Fibroblast of lung (primary cell): ENCODE results near the gene C10orf143. TPM values are rescaled to one million over a fixed set of nuclear protein-coding genes. Genes with fewer than 3 reads are reported as not detected.

Experiments used
- DNase-seq, 2 donors: peaks; one replicate each; pipeline versions ENCODE4 v3.0.0 to v3.0.0-alpha.2; 2010; ENCODE audit warnings: low read depth in 2 of 2
- H2AFZ ChIP-seq: 2 replicates; pipeline ENCODE4 v1.5.1; 2012; ENCODE audit warnings: low read length, control low read depth, inconsistent platforms
- H3K27ac ChIP-seq: 2 replicates; pipeline ENCODE4 v1.5.1; 2011; ENCODE audit warnings: low read length, control low read depth; ENCODE audit not compliant: insufficient read depth
- H3K27me3 ChIP-seq: 2 replicates; pipeline ENCODE4 v1.5.1; 2011; ENCODE audit warnings: mild to moderate bottlenecking, low read length; ENCODE audit not compliant: control insufficient read depth, insufficient read depth
- H3K36me3 ChIP-seq: 2 replicates; pipeline ENCODE4 v1.5.1; 2011; ENCODE audit warnings: low read length; ENCODE audit not compliant: control insufficient read depth, insufficient read depth
- H3K4me1 ChIP-seq: 2 replicates; pipeline ENCODE4 v1.5.1; 2011; ENCODE audit warnings: low read length; ENCODE audit not compliant: control insufficient read depth, insufficient read depth; ENCODE audit errors: extremely low read depth
- H3K4me2 ChIP-seq: 2 replicates; pipeline ENCODE4 v1.5.1; 2011; ENCODE audit warnings: low read length, control low read depth; ENCODE audit not compliant: insufficient read depth; ENCODE audit errors: extremely low read depth
- H3K4me3 ChIP-seq, 4 experiments: fragments of 200-600 bp in 1 of 4; sonication (generic) in 1 of 4; replicated peaks in 1 of 4; 2 replicates each; pipeline ENCODE4 v1.5.1; 2011 to 2016; ENCODE audit warnings: low read length in 4 of 4, low read depth in 3 of 4, mild to moderate bottlenecking in 3 of 4, control low read depth in 2 of 4, inconsistent platforms in 1 of 4, mixed read lengths in 1 of 4; ENCODE audit not compliant: insufficient read depth in 1 of 4; ENCODE audit errors: control extremely low read depth in 1 of 4
- H3K79me2 ChIP-seq: 2 replicates; pipeline ENCODE4 v1.5.1; 2012; ENCODE audit warnings: mild to moderate bottlenecking, low read length, inconsistent platforms; ENCODE audit not compliant: control insufficient read depth, insufficient read depth
- H3K9ac ChIP-seq: 2 replicates; pipeline ENCODE4 v1.5.1; 2011; ENCODE audit warnings: mild to moderate bottlenecking, low read length, control low read depth; ENCODE audit not compliant: insufficient read depth
- H3K9me3 ChIP-seq: 2 replicates; pipeline ENCODE4 v1.5.1; 2012; ENCODE audit warnings: low read depth, low read length; ENCODE audit not compliant: control insufficient read depth, insufficient read depth
- H4K20me1 ChIP-seq: 2 replicates; pipeline ENCODE4 v1.5.1; 2011; ENCODE audit warnings: low read length; ENCODE audit not compliant: control insufficient read depth, insufficient read depth; ENCODE audit errors: extremely low read depth
- CTCF ChIP-seq, 2 donors: IDR thresholded peaks in 1 of 2; conservative IDR thresholded peaks in 1 of 2; 1 replicate in 1 of 2; 2 replicates in 1 of 2; pipeline ENCODE4 v1.5.1; 2011 to 2012; ENCODE audit warnings: low read length in 2 of 2, control low read depth in 1 of 2, inconsistent platforms in 1 of 2, low read depth in 1 of 2, mild to moderate bottlenecking in 1 of 2
- EZH2 ChIP-seq: IDR thresholded peaks from 2 replicates; pipeline ENCODE4 v1.5.1; 2012; ENCODE audit warnings: low read length, control low read depth, mild to moderate bottlenecking; ENCODE audit errors: missing control alignments
- polyA plus RNA-seq, 2 donors: library from polyadenylated mRNA; depleted of rRNA in 1 of 2; stranded (reverse) in 1 of 2; unstranded in 1 of 2; fragments of >200 nt; gene quantifications; 2 replicates each; pipeline ENCODE4 v1.2.1, GENCODE V29; 2011 to 2012; ENCODE audit warnings: missing spikeins in 1 of 2
- total RNA-seq: library from RNA; depleted of rRNA; stranded (reverse); fragments of >200 nt; gene quantifications from 2 replicates; pipeline ENCODE4 v1.2.1, GENCODE V29; 2014

The C10orf143 gene
- total and polyA plus RNA-seq, 2 donors (not counting 1 experiment from before 2014, with no cell fraction given) = 1.5 to 2.0 TPM

- Histone ChIP-seq H3K4me1 (no peaks in the 10 kb centered on the region), H3K4me3 (no peak overlapping the region), H2AFZ (no peak overlapping the region), H3K4me2 (no peak overlapping the region), H3K9ac (no peak overlapping the region), H3K27ac (no peak overlapping the region), H3K9me3 (no peaks in the 10 kb centered on the region), H3K36me3 (no peaks in the 10 kb centered on the region), H3K27me3 (no peaks in the 10 kb centered on the region), H3K79me2 (no peaks in the 10 kb centered on the region), H4K20me1 (no peaks in the 10 kb centered on the region)
- DNase-seq = no peak
- TF ChIP-seq EZH2 = no peak
- no peak for TF ChIP-seq CTCF (conservative IDR thresholded peaks at IDR 0.05 in 1 of 2, IDR thresholded peaks at IDR 0.05 in 1 of 2; ENCODE audit: low read depth in 1 of 2, low read length in 2 of 2)
Measured at GRCh38 chr10:130041451-130042371, 68.9 kb downstream of the C10orf143 start.

- H2AFZ ChIP-seq = no peak overlapping the region
- no peaks in the 10 kb centered on the region for H3K36me3 ChIP-seq
- H3K4me1 ChIP-seq = no peaks in the 10 kb centered on the region
- no peaks in the 10 kb centered on the region for H3K9me3 ChIP-seq
- no peaks in the 10 kb centered on the region for H3K79me2 ChIP-seq
- no peak for TF ChIP-seq EZH2
- TF ChIP-seq CTCF (conservative IDR thresholded peaks at IDR 0.05 in 1 of 2, IDR thresholded peaks at IDR 0.05 in 1 of 2; ENCODE audit: low read depth in 1 of 2, low read length in 2 of 2) = no peak
- no peak overlapping the region for H3K9ac ChIP-seq
- no peak overlapping the region for H3K4me3 ChIP-seq
- no peak for DNase-seq
- H3K4me2 ChIP-seq = no peak overlapping the region
- H4K20me1 ChIP-seq = no peaks in the 10 kb centered on the region
- H3K27ac ChIP-seq = no peak overlapping the region
- H3K27me3 ChIP-seq = no peaks in the 10 kb centered on the region
Measured at GRCh38 chr10:130040817-130041330, 69.8 kb downstream of the C10orf143 start.

GRCh38 chr10:130040351-130040750, 70.3 kb downstream of the C10orf143 start:
- no peak overlapping the region for H2AFZ ChIP-seq
- no peak overlapping the region for H3K9ac ChIP-seq
- no peaks in the 10 kb centered on the region for H3K79me2 ChIP-seq
- DNase-seq = no peak
- no peaks in the 10 kb centered on the region for H4K20me1 ChIP-seq
- H3K36me3 ChIP-seq = no peaks in the 10 kb centered on the region
- no peaks in the 10 kb centered on the region for H3K9me3 ChIP-seq
- no peaks in the 10 kb centered on the region for H3K4me1 ChIP-seq
- TF ChIP-seq EZH2 (no peak), CTCF (conservative IDR thresholded peaks at IDR 0.05 in 1 of 2, IDR thresholded peaks at IDR 0.05 in 1 of 2; ENCODE audit: low read depth in 1 of 2, low read length in 2 of 2) (no peak)
- no peaks in the 10 kb centered on the region for H3K27me3 ChIP-seq
- no peak overlapping the region for H3K4me2 ChIP-seq
- no peak overlapping the region for H3K27ac ChIP-seq
- no peak overlapping the region for H3K4me3 ChIP-seq
